Inflammatory macrophage (primary cell): ENCODE data around the gene SASH3.

Source experiments
- DNase-seq, 2 donors: peaks; one replicate each; pipeline ENCODE4 v3.0.0-alpha.2; 2020 to 2022

The SASH3 gene

DNA sequence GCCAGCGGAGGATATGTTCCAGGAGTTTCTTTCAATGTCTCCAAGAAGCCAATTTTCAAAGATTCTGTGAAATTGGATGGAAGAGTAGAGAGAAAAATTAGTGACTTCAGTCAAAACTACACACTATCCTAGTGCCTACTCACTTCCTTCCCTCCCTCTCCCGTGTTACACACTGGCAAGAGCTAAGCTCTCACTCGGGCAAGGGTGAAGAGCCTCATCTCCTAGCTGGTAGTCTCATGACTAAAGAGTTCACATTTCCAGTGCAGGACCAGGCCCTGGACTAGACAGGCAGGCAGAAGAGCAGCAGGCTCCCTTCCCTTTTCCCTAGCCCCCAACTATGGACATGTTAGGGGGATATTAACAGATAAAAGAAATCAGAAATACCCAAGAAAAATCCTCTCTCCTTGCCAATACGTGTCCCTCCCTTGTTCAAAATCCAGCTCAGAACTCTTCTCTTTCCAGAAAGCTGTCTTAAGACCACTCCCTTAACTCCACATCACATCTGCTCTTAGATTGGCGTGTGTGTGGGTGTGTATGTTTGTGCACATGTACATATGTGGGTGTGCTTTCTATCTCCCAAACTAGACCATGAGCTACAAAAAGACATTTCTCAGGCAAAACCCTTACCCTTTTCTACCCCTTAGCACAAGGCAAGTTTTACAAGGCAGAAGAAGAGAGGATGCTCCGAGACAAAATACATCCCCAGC, 34.1 kb downstream of the SASH3 start:
- DNase-seq, result peak; percentile 50 to 57

DNA sequence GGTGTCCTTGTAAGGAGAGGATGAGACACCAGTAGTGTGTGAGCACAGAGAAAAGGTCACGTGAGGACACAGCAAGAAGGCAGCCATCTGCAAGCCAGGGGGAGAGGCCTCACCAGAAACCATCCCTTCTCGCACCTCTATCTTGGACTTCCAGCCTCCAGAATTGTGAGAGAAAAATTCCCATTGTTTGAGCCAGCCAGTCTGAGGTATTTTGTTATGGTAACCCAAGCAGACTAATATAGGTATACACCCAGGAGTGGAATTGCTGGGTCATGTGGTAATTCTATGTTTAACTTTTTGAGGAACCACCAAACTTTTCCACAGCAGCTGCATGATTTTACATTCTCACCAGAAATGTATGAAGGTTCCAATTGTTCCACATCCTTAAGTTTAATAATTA, 38.4 kb downstream of the SASH3 start:
- no peak for DNase-seq

GRCh38 chrX:129823115-129823514, 43.4 kb downstream of the SASH3 start:
- DNase-seq, result peak; percentile 52

GRCh38 chrX:129823522-129823921, 43.8 kb downstream of the SASH3 start:
- peak; percentile 40 to 59 for DNase-seq

DNA sequence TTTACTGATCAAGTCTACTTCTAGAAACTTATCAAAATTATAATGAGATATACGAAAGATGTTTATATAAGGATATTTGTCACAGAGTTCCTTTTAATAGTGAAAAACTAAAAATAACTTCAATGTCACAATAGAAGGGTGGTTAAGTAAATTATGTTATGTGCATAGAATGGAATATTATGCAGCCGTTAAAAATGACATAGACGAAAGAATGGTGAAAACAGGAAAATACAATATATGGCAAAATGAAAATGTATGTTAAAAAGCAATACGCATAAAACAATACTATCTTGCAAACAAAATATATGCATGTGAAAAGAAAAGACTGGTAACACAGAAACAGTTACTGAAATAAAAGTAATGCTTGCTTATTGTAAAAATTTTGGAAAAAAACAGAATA, 44.9 kb downstream of the SASH3 start:
- no peak for DNase-seq

DNA sequence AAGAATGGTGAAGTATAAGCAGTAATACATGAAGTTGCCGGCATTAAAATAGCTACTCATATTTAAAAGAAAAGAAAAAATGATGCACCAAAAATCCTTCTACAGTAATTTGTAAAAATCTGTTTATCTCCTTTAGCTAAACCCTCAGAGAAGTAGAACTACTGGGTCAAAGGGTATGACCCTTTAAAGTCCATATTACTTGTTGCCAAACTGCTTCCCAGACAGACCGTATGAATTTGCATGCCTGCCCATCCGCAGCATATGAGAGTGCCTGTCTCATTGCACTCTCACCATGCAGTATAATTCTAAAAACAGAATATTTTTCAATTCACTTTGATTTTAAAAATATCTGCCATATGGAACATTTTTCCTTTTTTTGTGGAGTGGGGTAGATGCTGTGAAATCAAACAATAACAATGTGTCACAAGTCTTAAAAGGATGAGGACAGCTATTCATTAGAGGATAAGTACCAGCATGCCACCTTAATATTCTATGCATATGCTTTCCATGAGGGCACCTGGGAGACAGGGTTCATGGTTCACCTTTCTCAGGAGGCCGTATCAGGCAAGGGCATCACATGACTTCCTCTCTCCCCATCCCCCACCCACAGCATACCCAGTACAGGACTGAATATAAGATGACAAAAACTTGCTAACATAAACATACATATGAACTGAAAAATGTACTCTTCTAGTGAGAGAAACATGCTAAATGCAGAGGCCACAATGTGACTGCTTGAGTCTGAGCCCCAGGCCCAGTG, 46.2 kb downstream of the SASH3 start:
- no peak for DNase-seq

GRCh38 chrX:129830494-129830893, 50.7 kb downstream of the SASH3 start:
- DNase-seq, result no peak

GRCh38 chrX:129831091-129831885, 51.5 kb downstream of the SASH3 start:
- no peak for DNase-seq

DNA sequence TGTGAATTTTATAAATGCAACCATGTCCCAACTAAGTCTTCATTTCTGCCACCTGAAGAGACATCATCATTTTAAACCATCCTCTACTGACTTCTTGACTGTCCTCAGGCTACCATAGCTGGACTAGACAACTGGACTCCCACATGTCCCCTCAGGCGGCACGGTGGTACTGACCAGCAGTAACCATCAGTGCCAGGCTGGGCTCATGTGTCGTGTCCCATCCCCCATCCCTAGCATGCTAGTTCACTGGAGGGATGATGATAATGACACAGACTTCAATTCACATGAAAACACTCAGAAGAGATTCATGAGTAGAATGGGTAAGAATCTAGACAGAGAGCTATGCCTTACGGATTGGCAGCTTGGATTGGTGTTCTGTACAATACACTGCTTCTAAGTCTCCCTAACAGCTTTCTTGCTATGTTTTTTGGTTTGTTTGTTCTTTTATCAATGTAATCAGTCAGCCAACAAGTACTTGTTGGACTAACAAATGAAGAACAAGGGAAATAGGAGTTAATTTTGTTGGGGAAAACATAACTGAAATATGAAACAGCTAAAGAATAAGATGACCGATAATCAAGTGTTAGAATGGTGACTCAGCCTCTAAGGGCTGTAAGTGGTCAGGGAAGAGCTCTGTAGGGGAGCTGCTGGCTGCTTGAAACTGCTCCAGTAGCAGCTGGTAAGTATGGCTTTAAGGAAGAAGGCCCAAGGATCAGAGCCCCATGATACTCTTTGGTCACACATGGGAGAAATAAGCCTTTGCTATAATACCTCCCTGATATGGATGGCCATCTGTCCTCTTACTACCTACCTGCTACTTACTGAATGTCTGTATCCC, 53.6 kb downstream of the SASH3 start:
- no peak for DNase-seq

DNA sequence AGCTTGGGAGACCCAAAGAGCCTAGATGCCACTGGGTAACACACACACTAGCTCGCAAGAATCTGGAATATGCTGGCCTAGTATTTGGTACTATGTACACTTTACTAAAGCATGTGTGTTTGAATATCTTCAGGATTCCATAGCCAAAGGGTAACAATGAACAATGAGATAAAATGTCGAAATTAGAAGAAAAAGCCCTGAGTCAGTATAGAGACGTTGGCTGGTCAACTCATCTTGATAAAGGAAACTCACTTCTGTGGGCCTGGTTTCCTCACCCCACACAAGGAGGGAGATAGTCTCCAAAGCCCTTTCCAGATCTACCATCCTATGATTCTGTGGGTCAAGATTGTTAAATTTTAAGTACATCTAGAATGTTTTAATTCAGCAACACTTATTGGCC, 57.1 kb downstream of the SASH3 start:
- no peak for DNase-seq

DNA sequence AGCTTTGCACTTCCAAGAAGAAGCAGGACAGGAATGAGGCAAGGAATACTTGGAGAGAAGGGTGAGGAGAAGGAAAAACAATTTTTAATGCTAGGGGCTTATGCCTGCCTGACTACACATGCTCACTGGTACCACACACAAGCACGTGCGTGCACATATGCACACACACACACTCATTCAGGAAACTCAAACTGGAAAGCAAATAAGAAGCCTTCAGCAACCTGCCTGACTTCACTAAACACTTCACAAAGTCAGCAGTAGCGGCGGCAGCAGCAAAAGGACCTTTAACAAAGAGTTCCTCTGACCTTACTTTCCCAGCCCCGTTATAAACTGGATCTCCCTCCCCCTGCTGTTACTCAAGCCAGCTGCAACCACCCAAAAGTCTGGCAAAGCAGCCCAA, 60.6 kb downstream of the SASH3 start:
- DNase-seq, result no peak

- DNase-seq, result no peak
Measured at GRCh38 chrX:129842510-129843208, 62.9 kb downstream of the SASH3 start.

DNA sequence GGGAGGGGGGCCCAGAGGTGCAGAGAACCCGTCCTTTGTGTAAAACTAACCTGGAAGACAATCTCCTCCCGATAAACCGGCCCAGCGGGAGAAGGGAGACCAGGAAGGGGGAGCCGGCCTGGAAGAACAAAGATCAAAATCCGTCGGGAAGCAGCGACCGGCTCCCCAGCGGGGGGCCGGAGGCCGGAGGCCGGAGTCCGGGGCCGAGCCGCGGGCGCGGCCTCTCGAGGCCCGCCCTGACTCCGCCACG, 63.4 kb downstream of the SASH3 start:
- no peak for DNase-seq

GRCh38 chrX:129843459-129844306, 63.9 kb downstream of the SASH3 start, which contains the start of gene ZDHHC9:
TSS of gene ZDHHC9 (minus strand) at chrX:129843886. CDS start at chrX:129841945, 1,941 bp downstream.
- peak; percentile 85 to 87 for DNase-seq
